OCI-M1 (cell line): ENCODE results near the gene AFG1L.
"Not testable (repeated sequence)": the region's sequence is repeated elsewhere in the genome, so short reads cannot be mapped to it uniquely, and the experiment has no call there.

Experiments used
- DNase-seq: peaks from one replicate; lab custom pipeline; 2025; lab: John Stamatoyannopoulos, UW

Gene AFG1L

DNA sequence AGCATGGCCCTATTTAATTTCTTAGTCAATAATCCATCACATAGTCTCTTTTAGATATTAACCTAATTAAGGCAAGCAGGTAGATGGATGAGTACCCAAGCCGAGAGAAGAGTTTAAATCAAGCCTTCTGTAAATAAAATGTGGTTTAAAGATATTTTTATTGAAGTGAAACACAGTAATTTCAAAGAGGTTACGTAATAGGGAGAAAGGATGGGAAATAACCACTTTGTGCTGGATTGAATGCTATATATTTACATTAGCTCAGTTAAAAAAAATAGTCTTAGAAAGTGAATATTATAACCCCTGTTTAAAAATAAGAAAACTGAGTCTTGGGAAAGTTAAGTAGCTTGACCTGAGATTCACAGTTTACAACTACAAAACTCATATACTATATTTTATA is 228.8 kb downstream of the AFG1L start:
- DNase-seq: no peak

DNA sequence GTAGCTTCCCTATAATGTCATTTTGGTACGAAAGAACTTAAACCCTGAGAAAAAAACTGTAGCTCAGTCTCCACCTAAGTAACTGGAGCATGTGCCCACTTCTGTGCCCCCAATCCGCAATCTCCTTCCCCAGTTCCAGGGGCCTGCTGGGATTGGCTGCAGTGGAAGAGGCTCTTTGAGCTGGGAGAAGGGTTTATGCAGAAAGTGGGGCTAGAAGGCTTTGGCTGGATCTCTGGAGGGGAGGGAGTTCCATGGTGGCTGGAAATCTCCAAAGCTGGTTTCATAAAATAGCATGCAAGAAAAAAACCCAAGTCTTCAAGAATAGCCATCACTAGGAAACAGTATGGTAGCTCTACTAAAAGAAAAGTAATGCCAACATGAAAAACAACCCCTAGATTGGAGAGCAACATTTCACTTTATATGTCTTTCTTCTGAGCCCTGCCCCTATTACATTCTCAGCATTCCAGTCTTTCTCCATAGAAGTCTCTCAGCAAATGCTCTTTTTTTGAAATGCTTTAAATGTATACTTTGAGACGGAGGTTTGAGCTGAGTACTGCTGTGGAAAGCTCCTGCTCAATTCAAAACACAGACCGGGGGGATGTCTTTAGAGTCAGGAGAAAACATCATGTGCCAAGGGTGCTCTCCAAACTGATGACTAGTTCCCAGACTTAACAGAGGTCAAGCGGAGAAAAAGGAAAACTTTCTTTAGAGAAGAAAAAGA is 229.8 kb downstream of the AFG1L start:
- no peak for DNase-seq

GRCh38 chr6:108526739-108527174 is 231.9 kb downstream of the AFG1L start:
- DNase-seq: peak; percentile 67

GRCh38 chr6:108528878-108529277 is 234.0 kb downstream of the AFG1L start:
- no peak for DNase-seq

DNA sequence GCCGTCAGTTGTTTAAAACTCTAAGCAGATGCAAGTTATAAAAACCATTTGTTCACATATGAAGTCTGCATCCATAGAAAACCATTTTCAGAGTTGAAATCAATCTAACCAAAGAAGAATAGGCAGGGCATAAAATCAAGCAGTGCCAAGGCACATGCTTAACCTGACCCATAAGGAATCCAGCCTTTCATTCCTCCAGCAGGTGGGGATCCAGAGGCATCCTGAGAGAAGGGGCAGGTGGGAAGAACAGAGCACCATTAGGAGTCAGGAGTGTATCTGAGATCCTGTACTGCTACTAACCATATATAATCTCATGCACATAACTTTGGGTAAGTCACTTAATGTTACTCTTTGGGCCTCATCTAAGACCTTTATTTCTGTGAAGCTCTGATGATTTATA is 236.5 kb downstream of the AFG1L start:
- DNase-seq: no peak

DNA sequence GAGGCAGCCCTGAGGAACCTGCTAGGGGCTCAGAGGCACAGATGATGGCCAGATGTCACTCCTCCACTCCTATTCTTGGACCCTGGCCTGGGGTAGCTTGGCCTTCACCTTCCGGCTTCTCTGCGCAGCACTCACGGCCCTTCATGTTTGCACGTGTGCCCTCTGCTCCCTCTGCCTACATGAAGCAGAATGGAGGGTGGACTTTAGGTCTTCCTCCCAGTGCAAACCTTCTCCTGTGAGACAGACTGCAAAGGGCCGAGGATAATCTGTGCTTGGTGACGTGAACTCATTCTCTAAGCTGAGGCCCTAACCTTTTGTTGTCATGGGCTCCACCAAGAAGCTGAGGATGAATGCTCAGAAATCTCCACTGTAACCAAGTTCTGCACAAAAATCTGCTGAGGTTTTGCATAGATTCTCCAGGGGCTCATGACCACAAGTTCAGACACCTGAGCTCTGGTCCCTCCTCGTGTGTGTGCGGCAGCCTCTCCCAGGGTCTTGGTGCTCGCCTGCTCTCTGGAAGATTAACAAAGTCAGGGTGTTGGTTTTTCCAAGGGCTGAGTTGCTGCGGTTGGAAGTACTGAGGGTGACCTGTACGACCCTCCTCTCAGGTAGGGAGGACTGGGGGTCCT is 240.4 kb downstream of the AFG1L start:
- DNase-seq: no peak

- DNase-seq: not testable (repeated sequence)
Observed at GRCh38 chr6:108535920-108536535, 241.2 kb downstream of the AFG1L start.

DNA sequence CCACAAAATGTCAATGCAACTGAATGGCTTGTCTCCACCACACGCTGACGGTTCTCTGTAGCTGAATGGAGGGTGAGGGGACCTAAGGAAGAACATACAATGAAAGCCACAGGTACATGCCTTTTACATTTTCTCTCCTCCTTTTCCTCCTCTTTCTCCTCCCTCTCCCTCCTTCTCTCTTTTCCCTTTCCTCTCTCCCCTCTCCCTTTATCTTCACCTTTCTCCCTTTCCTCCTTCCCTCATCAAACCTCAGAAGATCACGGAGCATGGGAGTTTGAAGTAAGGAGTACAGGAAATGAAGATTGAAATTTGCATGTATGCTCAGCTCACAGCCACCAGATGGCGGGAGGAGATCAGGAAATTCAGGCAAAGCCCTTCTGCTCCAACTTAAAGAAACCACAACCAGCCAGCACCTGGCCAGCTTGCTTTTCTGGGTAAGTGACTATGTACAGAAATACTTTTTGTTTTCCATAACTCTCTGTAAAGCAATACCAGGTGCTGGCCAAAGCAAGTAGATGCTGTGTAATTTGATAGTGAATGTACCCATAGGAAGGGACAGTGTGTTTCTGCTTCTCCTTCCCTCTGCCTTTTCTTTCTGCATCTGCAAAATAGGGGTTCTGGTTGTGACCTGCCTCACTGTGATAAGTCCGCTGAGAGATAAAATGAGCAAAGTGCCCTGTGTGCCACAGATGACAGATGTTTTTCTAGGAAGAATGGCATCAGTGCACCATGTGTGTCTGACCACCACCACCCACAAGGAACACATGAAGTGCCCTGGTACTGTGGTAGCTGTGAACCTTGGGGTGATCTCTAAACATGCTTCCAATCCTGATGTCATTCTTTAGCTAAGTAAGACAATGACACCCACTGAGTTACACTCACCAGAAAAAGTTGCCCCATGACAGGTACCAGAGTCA is 247.2 kb downstream of the AFG1L start:
- DNase-seq: peak; percentile 89

DNA sequence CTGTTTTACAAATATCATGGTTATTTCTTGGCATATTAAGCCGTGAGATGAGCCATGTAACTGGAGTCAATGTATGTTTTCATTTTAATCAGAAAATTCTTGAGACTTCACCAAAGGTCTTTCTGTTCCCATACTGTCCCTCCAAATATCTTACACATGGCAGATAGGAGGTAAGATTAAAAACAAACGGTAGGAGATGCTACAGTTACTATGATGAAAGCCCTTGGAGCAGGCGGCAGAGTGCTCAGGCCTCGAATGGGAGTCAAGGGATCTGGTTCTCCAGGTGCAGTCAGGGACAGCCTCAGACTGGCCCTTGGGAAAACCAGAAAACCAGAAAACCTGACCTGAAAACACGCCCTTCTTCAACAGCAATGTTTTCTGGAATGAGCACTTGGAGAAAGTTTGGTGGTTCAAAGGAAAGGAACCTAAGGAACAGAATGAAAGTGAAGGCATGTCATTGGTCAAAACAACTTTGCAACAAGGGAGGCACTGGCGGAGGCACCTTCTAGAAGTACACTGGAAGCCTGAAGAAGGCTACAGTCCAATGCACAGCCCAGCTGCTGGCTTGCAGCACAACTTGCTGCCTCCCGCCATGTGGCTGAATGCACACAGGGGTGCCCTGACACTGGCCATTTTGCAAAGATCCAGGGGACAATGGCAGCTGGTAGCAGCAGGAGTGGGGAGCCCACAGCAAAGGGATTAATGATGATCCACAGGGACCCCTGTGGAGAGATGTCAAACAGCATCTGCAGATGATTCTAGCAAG is 248.5 kb downstream of the AFG1L start:
- DNase-seq: no peak

GRCh38 chr6:108544606-108545005 is 249.8 kb downstream of the AFG1L start:
- DNase-seq: no peak

GRCh38 chr6:108546079-108547049 is 251.5 kb downstream of the AFG1L start:
- no peak for DNase-seq

DNA sequence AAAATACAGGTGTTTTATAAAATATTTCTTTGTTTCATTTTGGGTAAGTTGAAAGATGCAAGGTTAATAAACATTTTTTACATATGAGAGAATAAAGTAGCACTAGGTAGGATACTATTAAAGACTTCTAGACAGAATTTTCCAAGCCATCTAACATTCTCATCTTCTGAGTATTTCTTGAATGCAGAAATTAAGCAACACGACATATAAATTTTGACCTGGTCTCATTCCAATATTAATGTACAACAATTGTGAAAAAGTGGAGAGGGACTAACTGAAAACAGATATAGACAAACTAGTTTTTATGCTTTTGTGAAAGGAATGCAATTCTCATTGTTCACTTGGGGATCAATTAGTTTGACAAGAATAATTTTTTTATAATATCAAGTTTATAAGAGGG is 254.4 kb downstream of the AFG1L start:
- no peak for DNase-seq

DNA sequence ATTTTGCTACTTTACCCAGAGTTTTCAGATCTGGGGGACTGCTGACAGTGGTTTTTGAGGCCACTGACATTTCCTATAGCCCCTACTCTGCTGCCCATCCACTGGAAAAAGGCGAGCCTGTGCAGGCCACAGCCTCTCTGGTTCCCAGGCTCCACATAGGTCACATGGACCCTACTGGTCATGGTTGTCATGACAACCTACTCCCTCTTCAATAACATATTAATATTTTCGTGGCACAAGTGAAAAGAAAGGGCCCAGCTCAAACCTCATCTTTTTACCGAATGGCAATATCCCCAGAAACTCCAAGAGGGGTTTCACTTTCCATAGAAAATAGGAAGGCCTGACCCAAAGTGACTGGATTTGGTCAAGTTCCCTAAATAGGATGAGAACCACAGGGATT is 254.9 kb downstream of the AFG1L start:
- no peak for DNase-seq

- DNase-seq: no peak
Observed at GRCh38 chr6:108550256-108550655, 255.4 kb downstream of the AFG1L start.

- DNase-seq: no peak
Observed at GRCh38 chr6:108555399-108556052, 260.7 kb downstream of the AFG1L start.

- no peak for DNase-seq
Observed at GRCh38 chr6:108556250-108556649, 261.4 kb downstream of the AFG1L start.

DNA sequence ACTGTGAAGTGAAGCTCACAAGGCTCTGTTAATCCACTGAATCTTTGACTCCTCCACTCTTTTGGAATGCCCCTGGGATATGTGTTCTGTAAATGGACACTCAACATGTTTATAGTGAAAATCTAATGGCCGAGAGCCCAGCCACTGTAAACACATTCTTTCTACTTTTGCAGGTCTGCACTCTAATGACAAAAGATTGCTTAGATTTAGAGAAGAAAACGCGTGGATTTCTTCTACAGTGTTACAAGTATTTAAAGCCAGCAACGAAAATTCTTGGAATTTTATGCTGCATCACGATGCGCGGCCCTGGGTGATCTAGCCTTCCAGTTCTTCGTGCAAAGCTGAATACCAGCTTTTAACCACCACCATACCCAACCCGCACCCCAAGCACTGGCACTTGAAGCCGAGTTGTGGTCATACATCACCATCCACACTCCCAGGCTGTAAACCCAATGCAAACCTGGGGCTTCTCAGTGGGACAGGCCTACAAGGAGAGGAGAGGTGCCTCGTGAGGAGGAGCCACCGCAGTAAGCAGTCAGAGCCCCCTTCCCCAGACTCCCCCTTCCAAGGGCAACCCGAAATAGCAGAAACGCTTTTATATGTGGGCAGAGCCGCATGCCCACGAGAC is 262.1 kb downstream of the AFG1L start:
- no peak for DNase-seq

GRCh38 chr6:108557494-108558371 is 262.9 kb downstream of the AFG1L start:
- DNase-seq: no peak
